ENCODE measurements around the gene MRPL11.

The MRPL11 gene

DNA sequence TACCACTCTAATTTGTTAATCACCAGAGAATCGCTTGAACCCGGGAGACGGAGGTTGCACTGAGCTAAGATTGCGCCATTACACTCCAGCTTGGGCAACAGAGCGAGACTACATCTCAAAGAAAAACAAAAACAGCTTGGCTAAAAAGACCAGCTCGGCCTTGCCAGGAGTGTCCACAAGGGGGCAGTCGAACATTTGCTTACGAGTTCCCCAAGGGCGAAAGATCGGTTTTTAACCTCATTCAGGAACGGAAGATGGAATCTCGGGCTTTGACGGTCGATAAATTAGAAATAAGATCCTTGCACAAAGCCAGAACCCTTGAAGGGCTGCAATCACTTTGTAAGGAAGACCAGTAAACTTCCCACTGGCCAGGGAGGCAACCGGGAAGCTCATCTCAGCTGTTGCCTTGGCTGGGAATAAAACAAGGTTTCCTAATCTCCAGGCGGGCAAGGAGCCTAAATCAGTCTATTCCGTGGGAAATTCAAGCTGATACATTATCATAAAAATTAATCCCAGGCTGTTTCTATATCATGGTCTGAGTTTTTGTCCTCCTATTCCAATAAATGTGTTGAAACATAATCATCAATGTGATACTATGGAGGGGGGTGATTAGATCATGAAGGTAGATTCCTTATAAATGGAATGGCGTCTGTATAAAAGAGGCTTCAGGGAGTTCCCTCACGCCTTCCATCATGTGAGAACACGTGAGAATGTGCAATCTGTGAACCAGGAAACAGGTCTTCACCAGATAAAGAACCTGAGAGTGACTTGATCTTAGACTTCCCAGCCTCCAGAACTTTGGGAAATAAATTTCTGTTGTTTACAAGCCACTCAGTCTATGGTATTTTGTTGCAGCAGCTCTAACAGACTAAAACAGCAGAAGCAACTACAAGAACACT, 52.2 kb downstream of the MRPL11 start:
- peak; percentile 90 for DNase-seq

Data from stimulated activated CD4-positive, alpha-beta T cell treated with anti-CD3 and anti-CD28 coated beads, Interleukin-2, amount 100 ng/mL, for 24 hours (primary cell).